B cell (primary cell): ENCODE measurements around the gene TBX1. TPM values are rescaled to one million over a fixed set of nuclear protein-coding genes. Genes with fewer than 3 reads are reported as not detected.

Experiments used
- ATAC-seq: fragments of 200-7000 bp; cut with Tn5 transposase; one replicate; pipeline ENCODE4 v1.10.0; 2021; ENCODE audit warnings: low read depth, mild to moderate bottlenecking, moderate number of reproducible peaks, moderate library complexity
- CTCF ChIA-PET: fragments of 350-600 bp; sonication (Branson Sonifier 250); formaldehyde crosslinking; loops from one replicate; lab custom pipeline; 2021; ENCODE audit warnings: antibody characterized with exemption, inconsistent platforms; lab: Charles Lee
- POLR2A ChIA-PET: fragments of 350-600 bp; sonication (Branson Sonifier 250); formaldehyde crosslinking; loops from one replicate; lab custom pipeline; 2021; ENCODE audit warnings: antibody characterized with exemption; lab: Charles Lee
- DNase-seq: peaks from one replicate; pipeline ENCODE4 v3.0.0; 2013
- H2AFZ ChIP-seq: 2 replicates; pipeline ENCODE4 v1.6.1; 2012; ENCODE audit warnings: mild to moderate bottlenecking, low read depth, low read length; ENCODE audit not compliant: insufficient read depth, poor library complexity, severe bottlenecking
- H3K27ac ChIP-seq, 2 donors: 1 replicate in 1 of 2; 2 replicates in 1 of 2; pipeline ENCODE4 v1.5.1; 2012 to 2013; ENCODE audit warnings: low read length in 2 of 2, mild to moderate bottlenecking in 2 of 2, moderate library complexity in 1 of 2
- H3K27me3 ChIP-seq, 4 experiments: fragments of 200-600 bp in 1 of 4; sonication (generic) in 1 of 4; replicated peaks in 1 of 4; 1 replicate in 2 of 4; 2 replicates in 2 of 4; pipeline versions ENCODE4 v1.6.1 to v1.7.0; 2013 to 2016; ENCODE audit warnings: low read length in 3 of 4, mild to moderate bottlenecking in 2 of 4, mixed read lengths in 1 of 4, moderate library complexity in 1 of 4; ENCODE audit not compliant: insufficient read depth in 4 of 4, control insufficient read depth in 3 of 4; ENCODE audit errors: control extremely low read depth in 1 of 4
- H3K36me3 ChIP-seq, 2 experiments: replicated peaks in 1 of 2; 1 replicate in 1 of 2; 2 replicates in 1 of 2; pipeline versions ENCODE4 v1.6.1 to v1.7.1; 2013; ENCODE audit warnings: low read length in 1 of 2; ENCODE audit not compliant: insufficient read depth in 2 of 2, control insufficient read depth in 1 of 2; ENCODE audit errors: control extremely low read depth in 1 of 2, extremely low read depth in 1 of 2
- H3K4me1 ChIP-seq, 2 donors: fragments of 200-600 bp in 1 of 2; sonication (generic) in 1 of 2; 1 replicate in 1 of 2; 2 replicates in 1 of 2; pipeline versions ENCODE4 v1.5.1 to v1.6.1; 2013 to 2017; ENCODE audit warnings: low read length in 2 of 2; ENCODE audit not compliant: control insufficient read depth in 2 of 2, insufficient read depth in 2 of 2
- H3K4me2 ChIP-seq: replicated peaks from 2 replicates; pipeline ENCODE3; 2012; ENCODE audit warnings: mild to moderate bottlenecking, low read depth, low read length; ENCODE audit not compliant: poor library complexity, severe bottlenecking
- H3K4me3 ChIP-seq, 5 experiments: fragments of 200-600 bp in 1 of 5; sonication (generic) in 1 of 5; 1 replicate in 3 of 5; 2 replicates in 2 of 5; pipeline versions ENCODE4 v1.5.1 to v1.7.0; 2011 to 2016; ENCODE audit warnings: low read length in 4 of 5, mild to moderate bottlenecking in 4 of 5, low read depth in 2 of 5, control low read depth in 1 of 5, moderate library complexity in 1 of 5; ENCODE audit not compliant: insufficient read depth in 1 of 5; ENCODE audit errors: control extremely low read depth in 1 of 5, extremely low read depth in 1 of 5
- H3K79me2 ChIP-seq: fragments of 200-600 bp; sonication (generic); one replicate; pipeline ENCODE4 v1.6.0; 2016; ENCODE audit warnings: low read length; ENCODE audit not compliant: control insufficient read depth, insufficient read depth
- H3K9ac ChIP-seq: fragments of 200-600 bp; sonication (generic); 2 replicates; pipeline ENCODE4 v1.6.1; 2017; ENCODE audit warnings: mild to moderate bottlenecking, low read length, moderate library complexity
- H3K9me3 ChIP-seq, 3 donors: one replicate each; pipeline versions ENCODE4 v1.6.1 to v1.7.1; 2013; ENCODE audit warnings: low read length in 2 of 3; ENCODE audit not compliant: control insufficient read depth in 2 of 3, insufficient read depth in 1 of 3; ENCODE audit errors: control extremely low read depth in 1 of 3
- H4K20me1 ChIP-seq: 2 replicates; pipeline ENCODE4 v1.6.0; 2012; ENCODE audit warnings: mild to moderate bottlenecking, low read length; ENCODE audit not compliant: insufficient read depth, control insufficient read depth, poor library complexity, severe bottlenecking
- H3K27ac Mint-ChIP-seq: one replicate; pipeline ENCODE4 v1.8.0; 2021; ENCODE audit warnings: mixed read lengths
- H3K27me3 Mint-ChIP-seq: one replicate; pipeline ENCODE4 v1.8.0; 2021; ENCODE audit warnings: mixed read lengths
- H3K4me1 Mint-ChIP-seq: one replicate; pipeline ENCODE4 v1.8.0; 2021; ENCODE audit warnings: mixed read lengths
- H3K4me3 Mint-ChIP-seq: one replicate; pipeline ENCODE4 v1.8.0; 2021; ENCODE audit warnings: mixed read lengths
- H3K9me3 Mint-ChIP-seq: one replicate; pipeline ENCODE4 v1.8.0; 2022; ENCODE audit warnings: mixed read lengths; ENCODE audit not compliant: insufficient read depth
- CTCF ChIP-seq: fragments of 200-600 bp; IDR thresholded peaks from one replicate; pipeline ENCODE4 v1.8.0; 2022; ENCODE audit warnings: antibody characterized with exemption, mild to moderate bottlenecking
- EZH2 ChIP-seq: IDR thresholded peaks from 2 replicates; pipeline ENCODE4 v1.6.1; 2012; ENCODE audit warnings: borderline replicate concordance, low read depth, mild to moderate bottlenecking, moderate library complexity, low read length; ENCODE audit not compliant: insufficient read depth, poor library complexity, severe bottlenecking
- WGBS: methylation state at CpG from one replicate; pipeline ENCODE4 v1.1.5; 2013; ENCODE audit warnings: missing lambda C conversion rate; ENCODE audit not compliant: insufficient coverage; 5-methylcytosine and 5-hydroxymethylcytosine counted together
- intact Hi-C: fragments of 100-400 bp; cut with micrococcal nuclease; formaldehyde crosslinking; loops from one replicate; pipeline ENCODE4 v1.10.0; 2022
- polyA plus RNA-seq: library from polyadenylated mRNA; depleted of rRNA; stranded (reverse); fragments of >200 nt; gene quantifications from 2 replicates; pipeline ENCODE4 v1.2.3, GENCODE V29; 2012
- total RNA-seq, 2 donors: library from RNA; stranded (reverse); fragments of 120-200 nt in 1 of 2; gene quantifications; 1 replicate in 1 of 2; 2 replicates in 1 of 2; pipeline versions ENCODE4 v1.2.3 to v1.2.4, GENCODE V29; 2013 to 2022

Gene TBX1
- total and polyA plus RNA-seq, 2 donors (not counting 1 experiment from before 2014, with no cell fraction given), result not detected

GRCh38 chr22:19797086-19798002 is 36.8 kb downstream of the TBX1 start:
- Histone ChIP-seq H3K79me2 (no peaks in the 10 kb centered on the region), H3K4me1 (no peaks in the 10 kb centered on the region), H3K27me3 (no peaks in the 10 kb centered on the region), H3K4me2 (no peak overlapping the region), H3K9ac (no peak overlapping the region), H4K20me1 (no peaks in the 10 kb centered on the region), H3K27ac (no peak overlapping the region), H2AFZ (no peak overlapping the region), H3K4me3 (no peak overlapping the region), H3K9me3 (peaks cover 0 to 11% (median 5%) of the 10 kb centered on the region in 3 donors), H3K36me3 (peaks cover 0 to 2% of the 10 kb centered on the region in 2 experiments)
- H3K27me3 Mint-ChIP-seq, result no peaks in the 10 kb centered on the region
- no peaks in the 10 kb centered on the region for H3K9me3 Mint-ChIP-seq
- DNase-seq (no peak), ATAC-seq (no peak)
- no peaks in the 10 kb centered on the region for H3K4me1 Mint-ChIP-seq
- TF ChIP-seq CTCF (no peak), EZH2 (no peak)
- ChIA-PET POLR2A (no interaction called here), CTCF (no interaction called here)
- no peak overlapping the region for H3K27ac Mint-ChIP-seq
- WGBS, result 88% methylated on average over 15 of the region's 24 CpGs
- H3K4me3 Mint-ChIP-seq, result no peak overlapping the region
- intact Hi-C loops, result no loop called here

DNA sequence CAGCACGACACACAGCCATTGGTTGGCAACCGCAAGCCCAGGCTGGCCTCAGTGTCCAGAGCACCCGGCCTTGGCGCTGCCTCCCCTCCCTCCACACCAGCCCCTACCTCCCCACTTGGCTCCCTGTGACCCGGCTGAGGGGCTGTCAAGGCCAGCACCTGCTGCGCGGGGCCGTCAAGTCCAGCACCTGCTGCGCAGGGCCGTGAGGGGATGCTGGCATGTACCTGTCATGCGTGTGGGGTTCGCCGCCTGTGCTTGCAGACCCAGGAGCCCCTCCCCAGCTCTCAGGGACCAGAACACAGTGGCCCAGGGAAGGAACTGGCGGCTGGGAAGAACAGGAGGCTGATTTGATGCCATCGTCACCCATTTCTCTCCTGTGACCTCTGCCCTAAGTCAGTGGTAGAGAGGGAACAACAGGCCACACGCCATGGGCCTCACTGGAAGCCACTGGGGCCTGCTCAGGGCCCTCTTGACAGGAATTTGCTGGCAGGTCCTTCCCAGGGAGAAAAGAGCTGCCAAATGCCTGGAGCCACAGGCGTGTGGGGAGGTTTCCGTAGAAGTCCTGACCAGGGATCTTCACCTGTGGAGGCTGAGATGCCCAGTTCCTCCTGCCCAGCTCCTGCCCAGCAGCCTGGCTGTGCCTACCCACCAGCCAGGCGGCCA is 37.6 kb downstream of the TBX1 start:
- Mint-ChIP-seq H3K4me1 (no peaks in the 10 kb centered on the region), H3K27me3 (no peaks in the 10 kb centered on the region), H3K4me3 (no peak overlapping the region), H3K27ac (no peak overlapping the region), H3K9me3 (no peaks in the 10 kb centered on the region)
- DNase-seq (no peak), ATAC-seq (no peak)
- peaks cover 0 to 2% of the 10 kb centered on the region in 2 experiments for H3K36me3 ChIP-seq
- no peak overlapping the region for H3K4me3 ChIP-seq
- H3K4me2 ChIP-seq, result no peak overlapping the region
- intact Hi-C loops, result no loop called here
- no peaks in the 10 kb centered on the region for H3K27me3 ChIP-seq
- no peak for TF ChIP-seq CTCF
- no peak for TF ChIP-seq EZH2
- peaks cover 0 to 4% (median 4%) of the 10 kb centered on the region in 3 donors for H3K9me3 ChIP-seq
- ChIA-PET CTCF (no interaction called here), POLR2A (no interaction called here)
- WGBS, result 97% methylated on average over 18 of the region's 19 CpGs
- H3K79me2 ChIP-seq, result no peaks in the 10 kb centered on the region
- H2AFZ ChIP-seq, result no peak overlapping the region
- H3K27ac ChIP-seq, result no peak overlapping the region
- H3K4me1 ChIP-seq, result no peaks in the 10 kb centered on the region
- no peaks in the 10 kb centered on the region for H4K20me1 ChIP-seq
- no peak overlapping the region for H3K9ac ChIP-seq
